Retinal pigment epithelial cell (primary cell): ENCODE data around the gene TPPP2.

ENCODE experiments used
- DNase-seq: peaks from one replicate; pipeline ENCODE4 v3.0.0-alpha.2; 2010; ENCODE audit warnings: low read depth
- H3K4me3 ChIP-seq: 2 replicates; pipeline ENCODE4 v1.5.1; 2011; ENCODE audit warnings: mild to moderate bottlenecking, low read length, control low read depth, moderate library complexity
- TF ChIP-seq, protein P1 (sequence below): conservative IDR thresholded peaks from 2 replicates; pipeline ENCODE4 v1.5.1; 2011; ENCODE audit warnings: low read depth, low read length, control low read depth, inconsistent platforms

TPPP2 gene

DNA sequence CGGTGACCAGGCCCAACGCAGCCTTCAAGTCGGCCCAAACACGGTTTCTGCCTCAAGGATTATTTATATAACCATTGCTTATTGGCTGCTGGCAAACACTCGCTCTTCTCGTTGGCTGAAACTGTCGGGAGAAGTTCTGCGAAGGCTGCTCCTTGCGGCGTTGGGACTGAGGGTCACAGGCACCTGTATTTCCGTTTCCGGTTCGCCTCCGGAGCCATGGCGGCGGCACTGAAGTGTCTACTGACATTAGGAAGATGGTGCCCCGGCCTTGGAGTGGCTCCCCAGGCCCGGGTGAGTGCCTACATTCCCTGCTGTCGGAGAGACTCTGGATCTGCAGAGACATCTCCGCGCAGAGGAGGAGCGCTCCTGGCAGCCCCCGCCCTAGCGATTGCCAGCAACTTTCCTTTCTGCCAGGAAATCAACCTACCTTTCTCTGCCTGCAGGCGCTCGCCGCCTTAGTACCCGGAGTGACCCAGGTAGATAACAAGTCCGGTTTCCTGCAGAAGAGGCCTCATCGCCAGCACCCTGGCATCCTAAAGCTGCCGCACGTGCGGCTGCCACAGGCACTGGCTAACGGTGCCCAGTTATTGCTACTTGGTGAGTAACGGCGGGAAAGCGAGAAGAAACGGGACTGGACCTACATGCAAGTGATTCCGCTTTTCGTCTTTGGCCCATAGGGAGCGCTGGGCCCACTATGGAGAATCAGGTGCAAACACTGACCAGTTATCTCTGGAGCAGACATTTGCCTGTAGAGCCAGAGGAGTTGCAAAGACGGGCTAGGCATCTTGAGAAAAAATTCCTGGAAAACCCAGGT lies 40.0 kb upstream of the TPPP2 start, which contains the start of gene METTL17:
Gene METTL17 (plus strand): TSS at position 194 of the 814 bp plus-strand sequence. CDS start 23 bp downstream, at position 217.
- TF ChIP-seq, protein P1, sequence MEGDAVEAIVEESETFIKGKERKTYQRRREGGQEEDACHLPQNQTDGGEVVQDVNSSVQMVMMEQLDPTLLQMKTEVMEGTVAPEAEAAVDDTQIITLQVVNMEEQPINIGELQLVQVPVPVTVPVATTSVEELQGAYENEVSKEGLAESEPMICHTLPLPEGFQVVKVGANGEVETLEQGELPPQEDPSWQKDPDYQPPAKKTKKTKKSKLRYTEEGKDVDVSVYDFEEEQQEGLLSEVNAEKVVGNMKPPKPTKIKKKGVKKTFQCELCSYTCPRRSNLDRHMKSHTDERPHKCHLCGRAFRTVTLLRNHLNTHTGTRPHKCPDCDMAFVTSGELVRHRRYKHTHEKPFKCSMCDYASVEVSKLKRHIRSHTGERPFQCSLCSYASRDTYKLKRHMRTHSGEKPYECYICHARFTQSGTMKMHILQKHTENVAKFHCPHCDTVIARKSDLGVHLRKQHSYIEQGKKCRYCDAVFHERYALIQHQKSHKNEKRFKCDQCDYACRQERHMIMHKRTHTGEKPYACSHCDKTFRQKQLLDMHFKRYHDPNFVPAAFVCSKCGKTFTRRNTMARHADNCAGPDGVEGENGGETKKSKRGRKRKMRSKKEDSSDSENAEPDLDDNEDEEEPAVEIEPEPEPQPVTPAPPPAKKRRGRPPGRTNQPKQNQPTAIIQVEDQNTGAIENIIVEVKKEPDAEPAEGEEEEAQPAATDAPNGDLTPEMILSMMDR = peak; percentile 59
- peak; percentile 96 for DNase-seq
- H3K4me3 ChIP-seq = peak within 1 kb of the TSS; percentile 80

DNA sequence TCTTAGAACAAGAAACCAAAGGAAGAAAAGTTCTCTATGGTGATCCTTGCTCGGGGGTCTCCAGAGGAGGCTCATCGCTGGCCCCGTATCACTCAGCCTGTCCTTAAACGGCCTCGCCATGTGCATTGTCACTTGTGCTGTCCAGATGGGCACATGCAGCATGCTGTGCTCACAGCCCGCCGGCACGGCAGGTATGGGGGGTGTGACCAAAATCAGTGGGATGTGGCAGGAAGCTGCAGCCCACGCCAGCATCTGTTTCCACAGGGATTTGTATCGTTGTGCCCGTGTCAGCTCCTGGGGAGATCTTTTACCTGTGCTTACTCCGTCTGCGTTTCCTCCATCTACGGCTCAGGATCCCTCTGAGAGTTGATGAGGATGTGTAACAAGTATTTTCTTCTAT lies 33.5 kb upstream of the TPPP2 start:
- no peak for DNase-seq
- TF ChIP-seq, protein P1 = no peak
- H3K4me3 ChIP-seq = no peak overlapping the region

DNA sequence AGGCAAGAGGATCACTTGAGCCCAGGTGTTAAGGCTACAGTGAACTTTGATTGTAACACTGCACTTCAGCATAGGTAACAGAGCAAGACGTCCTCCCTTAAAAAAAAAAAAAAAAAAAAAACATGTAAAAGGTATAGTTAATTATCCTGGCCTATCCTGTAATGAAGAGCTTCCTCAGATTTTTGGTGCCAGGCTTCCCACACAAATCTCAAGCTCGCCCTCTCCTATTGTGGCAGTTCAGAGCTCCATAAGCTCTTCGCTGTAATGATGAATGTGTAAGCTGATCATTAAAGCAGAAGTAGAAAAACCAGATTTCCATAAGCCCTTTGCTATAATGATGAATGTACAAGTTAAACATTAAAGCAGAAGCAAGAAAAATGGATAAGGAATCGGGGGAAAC lies 32.9 kb upstream of the TPPP2 start:
- no peak for DNase-seq
- TF ChIP-seq, protein P1 = no peak

DNA sequence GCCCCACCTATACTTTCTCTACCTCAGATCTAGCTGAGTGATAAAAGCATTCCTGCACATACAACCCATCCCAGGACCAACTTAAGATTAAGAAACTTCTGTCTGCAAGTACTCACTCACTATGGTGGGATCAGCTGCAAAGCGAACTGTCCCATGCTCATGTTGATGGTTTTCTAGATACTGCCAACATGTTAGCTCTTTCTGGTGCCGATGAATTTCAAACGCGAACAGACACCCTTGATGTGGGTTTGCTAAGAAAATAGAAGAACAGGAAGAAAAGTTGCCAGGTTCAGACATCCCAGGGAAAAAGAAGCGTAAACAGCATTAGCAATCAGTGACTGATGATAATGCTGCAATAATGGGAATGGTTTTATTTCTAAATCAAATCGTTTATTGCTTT lies 32.5 kb upstream of the TPPP2 start:
- TF ChIP-seq, protein P1 = no peak
- no peak for DNase-seq
- no peak overlapping the region for H3K4me3 ChIP-seq

More for the DNA sequence above, 32.9 kb upstream of the TPPP2 start:
- H3K4me3 ChIP-seq = no peak overlapping the region

DNA sequence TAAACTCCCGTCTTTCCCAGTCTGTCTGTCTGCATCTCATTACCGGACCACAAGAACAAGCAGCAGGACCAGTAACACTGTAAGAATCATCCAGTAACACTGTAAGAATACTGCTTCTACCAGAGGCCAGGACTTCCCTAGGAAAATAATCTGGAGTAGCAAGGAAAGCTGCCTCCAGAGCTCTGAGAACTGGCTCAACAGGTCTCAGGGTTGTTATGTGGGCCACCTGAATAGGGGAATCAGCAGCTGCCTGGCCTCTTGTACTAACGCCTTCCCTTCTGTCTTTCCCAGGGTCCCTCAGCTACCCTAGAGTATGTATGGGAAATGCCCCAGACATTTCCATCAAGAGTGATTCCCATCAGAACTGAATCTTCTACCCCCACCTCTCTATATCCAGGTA lies 31.9 kb upstream of the TPPP2 start:
- no peak overlapping the region for H3K4me3 ChIP-seq

DNA sequence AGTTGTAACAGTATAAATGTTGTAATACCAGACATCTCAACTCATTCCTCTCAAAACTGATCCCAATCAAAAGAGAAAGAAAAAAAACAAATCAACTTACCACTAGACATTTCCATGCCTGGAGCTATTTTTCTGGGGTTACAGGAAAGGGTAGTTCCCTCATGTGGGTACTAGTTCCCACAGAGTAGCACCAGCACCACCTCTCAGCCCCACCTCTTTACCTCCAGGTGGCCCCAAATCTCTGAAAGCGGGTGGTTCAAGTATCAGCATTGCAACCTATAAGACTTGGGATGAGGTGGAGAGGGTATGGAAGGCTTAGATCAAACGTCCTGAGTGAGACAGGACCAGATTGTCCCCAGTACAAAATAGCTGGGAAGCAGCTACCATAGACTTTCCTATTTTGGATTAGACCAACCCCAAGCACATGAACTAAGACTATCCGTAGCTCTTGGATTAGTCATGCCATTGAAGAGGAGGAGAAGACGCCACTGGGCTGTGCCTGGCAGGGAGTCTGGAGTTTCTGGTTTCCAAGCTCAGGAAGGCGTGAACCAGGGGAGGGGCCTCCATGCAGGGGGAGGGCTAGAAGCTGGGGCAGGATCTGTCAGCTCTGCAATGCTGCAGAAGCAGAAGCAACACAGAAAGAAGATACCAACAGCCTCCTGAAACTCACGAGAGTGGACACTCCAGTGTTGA lies 31.2 kb upstream of the TPPP2 start, which contains the start of gene SLC39A2:
Gene SLC39A2 (plus strand): TSS at position 620 of the 693 bp plus-strand sequence. CDS start 154 bp downstream, outside the sequence.
- DNase-seq = no peak
- H3K4me3 ChIP-seq = no peak within 1 kb of the TSS
- TF ChIP-seq, protein P1 = no peak

More for the DNA sequence above, 31.9 kb upstream of the TPPP2 start:
- TF ChIP-seq, protein P1 = no peak
- DNase-seq = no peak
